Loucy (cell line): Measurements from ENCODE around the gene NTN4.

Source experiments
- EZH2phosphoT487 ChIP-seq: fragments of 200-600 bp; IDR thresholded peaks from 2 replicates; pipeline ENCODE4 v1.6.1; 2018; ENCODE audit warnings: antibody characterized with exemption, mild to moderate bottlenecking, moderate library complexity, borderline replicate concordance
- TF ChIP-seq, protein P1 (sequence below): fragments of 200-600 bp; sonication (generic); conservative IDR thresholded peaks from 2 replicates; pipeline ENCODE4 v1.5.1; 2014; ENCODE audit warnings: mild to moderate bottlenecking, antibody characterized with exemption, low read length

DNA sequence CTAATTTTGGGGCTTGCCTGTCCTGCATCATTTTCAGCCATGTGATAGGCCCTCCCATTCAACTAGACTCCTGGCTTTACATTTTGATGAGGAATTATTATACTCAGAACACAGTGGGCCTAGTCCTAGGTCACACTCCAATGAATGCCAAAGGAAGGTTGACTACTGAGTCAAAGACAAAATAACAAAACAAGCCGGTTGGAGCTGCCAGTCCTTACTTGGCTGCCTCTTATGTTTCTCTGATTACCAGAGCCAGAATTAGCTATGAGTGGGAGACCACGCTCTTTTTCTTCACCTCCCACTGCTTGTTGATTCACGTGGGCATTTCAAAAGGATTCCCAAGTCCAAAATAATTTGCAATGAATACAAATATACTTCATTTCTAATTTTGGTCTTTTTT, 161.2 kb downstream of the NTN4 start:
- TF ChIP-seq, protein P1, sequence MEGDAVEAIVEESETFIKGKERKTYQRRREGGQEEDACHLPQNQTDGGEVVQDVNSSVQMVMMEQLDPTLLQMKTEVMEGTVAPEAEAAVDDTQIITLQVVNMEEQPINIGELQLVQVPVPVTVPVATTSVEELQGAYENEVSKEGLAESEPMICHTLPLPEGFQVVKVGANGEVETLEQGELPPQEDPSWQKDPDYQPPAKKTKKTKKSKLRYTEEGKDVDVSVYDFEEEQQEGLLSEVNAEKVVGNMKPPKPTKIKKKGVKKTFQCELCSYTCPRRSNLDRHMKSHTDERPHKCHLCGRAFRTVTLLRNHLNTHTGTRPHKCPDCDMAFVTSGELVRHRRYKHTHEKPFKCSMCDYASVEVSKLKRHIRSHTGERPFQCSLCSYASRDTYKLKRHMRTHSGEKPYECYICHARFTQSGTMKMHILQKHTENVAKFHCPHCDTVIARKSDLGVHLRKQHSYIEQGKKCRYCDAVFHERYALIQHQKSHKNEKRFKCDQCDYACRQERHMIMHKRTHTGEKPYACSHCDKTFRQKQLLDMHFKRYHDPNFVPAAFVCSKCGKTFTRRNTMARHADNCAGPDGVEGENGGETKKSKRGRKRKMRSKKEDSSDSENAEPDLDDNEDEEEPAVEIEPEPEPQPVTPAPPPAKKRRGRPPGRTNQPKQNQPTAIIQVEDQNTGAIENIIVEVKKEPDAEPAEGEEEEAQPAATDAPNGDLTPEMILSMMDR, result no peak
- TF ChIP-seq EZH2phosphoT487, result no peak
